ENCODE data around the gene RAPGEF3. TPM values are rescaled to one million over a fixed set of nuclear protein-coding genes. Genes with fewer than 3 reads are reported as not detected.
A peak's percentile ranks its signal among the peaks of the same experiment; 100 is the strongest.

The RAPGEF3 gene
- total RNA-seq, 1 donor from 2014 or later: 0.58 TPM

GRCh38 chr12:47740606-47741339 lies 17.9 kb downstream of the RAPGEF3 start:
- Mint-ChIP-seq H3K27ac (no peak overlapping the region), H3K4me1 (peaks cover 36% of the 10 kb centered on the region), H3K36me3 (no peaks in the 10 kb centered on the region), H3K4me3 (no peak overlapping the region), H3K9me3 (no peaks in the 10 kb centered on the region), H3K27me3 (ENCODE audit: insufficient read depth, low read depth) (peaks cover 7% of the 10 kb centered on the region)
- H3K79me2 ChIP-seq (ENCODE audit: low read depth): no peaks in the 10 kb centered on the region
- peak overlapping the region; percentile 69 for H2AFZ ChIP-seq (replicated peaks)
- no peak overlapping the region for H3K4me3 ChIP-seq
- H3K9me3 ChIP-seq (ENCODE audit: low read depth): no peaks in the 10 kb centered on the region
- no peaks in the 10 kb centered on the region for H3K27me3 ChIP-seq
- H3K36me3 ChIP-seq: no peaks in the 10 kb centered on the region
- no peak overlapping the region for H3K27ac ChIP-seq
- H3K4me1 ChIP-seq: peaks cover 22% of the 10 kb centered on the region
- H3K9ac ChIP-seq: no peak overlapping the region
- H3F3A ChIP-seq (ENCODE audit: low read depth): peaks cover 5% of the 10 kb centered on the region
- H3K4me2 ChIP-seq: peak overlapping the region; percentile 0
- TF ChIP-seq EZH2phosphoT487 (IDR thresholded peaks at IDR 0.05): no peak
- TF ChIP-seq EZH2 (IDR thresholded peaks at IDR 0.05): no peak
- DNase-seq (ENCODE audit: low spot score): no peak
- H4K20me1 ChIP-seq (ENCODE audit: low read depth): no peaks in the 10 kb centered on the region

- Histone ChIP-seq H3K9me3 (ENCODE audit: low read depth) (no peaks in the 10 kb centered on the region), H3K9ac (no peak overlapping the region), H4K20me1 (ENCODE audit: low read depth) (no peaks in the 10 kb centered on the region), H3F3A (ENCODE audit: low read depth) (peaks cover 5% of the 10 kb centered on the region), H3K4me1 (peaks cover 21% of the 10 kb centered on the region), H3K27ac (no peak overlapping the region), H3K79me2 (ENCODE audit: low read depth) (no peaks in the 10 kb centered on the region), H3K4me2 (no peak overlapping the region), H2AFZ (replicated peaks) (no peak overlapping the region), H3K4me3 (no peak overlapping the region), H3K27me3 (no peaks in the 10 kb centered on the region), H3K36me3 (no peaks in the 10 kb centered on the region)
- H3K27ac Mint-ChIP-seq: no peak overlapping the region
- H3K27me3 Mint-ChIP-seq (ENCODE audit: insufficient read depth, low read depth): peaks cover 4% of the 10 kb centered on the region
- no peak for DNase-seq (ENCODE audit: low spot score)
- H3K4me1 Mint-ChIP-seq: peaks cover 34% of the 10 kb centered on the region
- no peaks in the 10 kb centered on the region for H3K9me3 Mint-ChIP-seq
- TF ChIP-seq, protein P1, sequence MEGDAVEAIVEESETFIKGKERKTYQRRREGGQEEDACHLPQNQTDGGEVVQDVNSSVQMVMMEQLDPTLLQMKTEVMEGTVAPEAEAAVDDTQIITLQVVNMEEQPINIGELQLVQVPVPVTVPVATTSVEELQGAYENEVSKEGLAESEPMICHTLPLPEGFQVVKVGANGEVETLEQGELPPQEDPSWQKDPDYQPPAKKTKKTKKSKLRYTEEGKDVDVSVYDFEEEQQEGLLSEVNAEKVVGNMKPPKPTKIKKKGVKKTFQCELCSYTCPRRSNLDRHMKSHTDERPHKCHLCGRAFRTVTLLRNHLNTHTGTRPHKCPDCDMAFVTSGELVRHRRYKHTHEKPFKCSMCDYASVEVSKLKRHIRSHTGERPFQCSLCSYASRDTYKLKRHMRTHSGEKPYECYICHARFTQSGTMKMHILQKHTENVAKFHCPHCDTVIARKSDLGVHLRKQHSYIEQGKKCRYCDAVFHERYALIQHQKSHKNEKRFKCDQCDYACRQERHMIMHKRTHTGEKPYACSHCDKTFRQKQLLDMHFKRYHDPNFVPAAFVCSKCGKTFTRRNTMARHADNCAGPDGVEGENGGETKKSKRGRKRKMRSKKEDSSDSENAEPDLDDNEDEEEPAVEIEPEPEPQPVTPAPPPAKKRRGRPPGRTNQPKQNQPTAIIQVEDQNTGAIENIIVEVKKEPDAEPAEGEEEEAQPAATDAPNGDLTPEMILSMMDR (IDR thresholded peaks at IDR 0.05): no peak
- TF ChIP-seq EZH2 (IDR thresholded peaks at IDR 0.05) (no peak), EZH2phosphoT487 (IDR thresholded peaks at IDR 0.05) (no peak)
- H3K36me3 Mint-ChIP-seq: no peaks in the 10 kb centered on the region
- no peak overlapping the region for H3K4me3 Mint-ChIP-seq
Measured at GRCh38 chr12:47739979-47740378, 18.7 kb downstream of the RAPGEF3 start.

DNA sequence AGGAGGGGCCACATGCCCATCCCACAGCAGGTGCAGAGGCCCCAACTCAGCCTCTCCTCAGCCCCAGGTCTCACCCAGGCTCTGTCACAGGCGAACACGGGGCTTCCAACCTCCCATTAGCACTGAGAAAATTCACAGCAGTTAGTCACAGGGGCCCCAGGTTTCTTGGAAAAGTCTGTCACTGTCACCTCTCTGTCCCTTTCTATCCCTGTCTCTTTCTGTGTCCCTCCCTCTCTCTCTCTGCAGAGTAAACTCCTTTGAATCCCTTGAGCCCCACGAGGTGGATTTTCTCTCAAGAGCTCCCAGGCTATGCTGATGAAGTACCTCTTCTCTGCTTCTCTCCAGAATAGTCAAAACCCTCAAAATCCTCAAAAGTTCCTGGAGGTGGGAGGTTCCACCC lies 19.4 kb downstream of the RAPGEF3 start:
- Mint-ChIP-seq H3K27ac (peak overlapping the region; percentile 21), H3K36me3 (no peaks in the 10 kb centered on the region), H3K4me1 (peaks cover 36% of the 10 kb centered on the region), H3K27me3 (ENCODE audit: insufficient read depth, low read depth) (peaks cover 4% of the 10 kb centered on the region), H3K4me3 (no peak overlapping the region), H3K9me3 (no peaks in the 10 kb centered on the region)
- no peak overlapping the region for H3K4me2 ChIP-seq
- H3K27ac ChIP-seq: no peak overlapping the region
- H3K27me3 ChIP-seq: no peaks in the 10 kb centered on the region
- no peaks in the 10 kb centered on the region for H3K79me2 ChIP-seq (ENCODE audit: low read depth)
- H2AFZ ChIP-seq (replicated peaks): no peak overlapping the region
- TF ChIP-seq, protein P1 (IDR thresholded peaks at IDR 0.05): no peak
- TF ChIP-seq EZH2 (IDR thresholded peaks at IDR 0.05) (no peak), EZH2phosphoT487 (IDR thresholded peaks at IDR 0.05) (no peak)
- H3K9me3 ChIP-seq (ENCODE audit: low read depth): no peaks in the 10 kb centered on the region
- no peak overlapping the region for H3K4me3 ChIP-seq
- peaks cover 3% of the 10 kb centered on the region for H3F3A ChIP-seq (ENCODE audit: low read depth)
- no peak for DNase-seq (ENCODE audit: low spot score)
- no peaks in the 10 kb centered on the region for H4K20me1 ChIP-seq (ENCODE audit: low read depth)
- peaks cover 23% of the 10 kb centered on the region for H3K4me1 ChIP-seq
- H3K9ac ChIP-seq: no peak overlapping the region
- H3K36me3 ChIP-seq: no peaks in the 10 kb centered on the region

DNA sequence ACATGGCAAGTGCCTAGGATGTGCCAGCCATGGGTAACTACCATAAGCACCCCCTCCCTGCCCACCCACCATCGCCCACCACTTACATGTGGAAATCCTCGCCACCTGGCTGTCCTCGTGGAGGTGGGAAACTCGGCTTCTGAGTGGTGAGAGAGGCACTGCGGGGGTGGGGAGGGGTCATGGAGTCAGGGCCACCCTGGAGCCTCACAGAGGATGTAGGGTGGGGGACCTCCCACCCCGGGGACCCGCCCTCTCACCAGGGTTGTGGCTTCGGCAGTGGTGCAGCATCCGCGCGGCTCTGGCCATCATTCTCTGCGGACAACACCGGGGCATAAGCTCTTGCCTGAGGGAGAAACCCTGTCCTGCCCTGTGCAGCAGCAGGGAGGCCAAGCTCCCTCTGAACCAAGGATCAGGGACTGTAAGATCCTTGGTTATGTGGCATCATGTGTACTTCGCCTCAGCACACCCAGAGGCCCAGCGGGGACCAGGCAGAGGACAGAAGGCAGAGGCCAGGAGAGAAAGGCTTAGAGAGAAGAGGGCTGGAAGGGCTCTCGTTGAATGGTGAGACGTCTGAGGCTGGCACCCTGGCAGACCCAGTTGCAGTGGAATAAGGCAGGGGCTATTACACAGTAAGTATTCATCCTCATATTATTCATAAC lies 20.6 kb downstream of the RAPGEF3 start:
- H3K4me3 ChIP-seq: no peak overlapping the region
- H4K20me1 ChIP-seq (ENCODE audit: low read depth): no peaks in the 10 kb centered on the region
- Mint-ChIP-seq H3K27ac (no peak overlapping the region), H3K36me3 (no peaks in the 10 kb centered on the region), H3K27me3 (ENCODE audit: insufficient read depth, low read depth) (peaks cover 4% of the 10 kb centered on the region), H3K4me1 (peaks cover 31% of the 10 kb centered on the region), H3K4me3 (no peak overlapping the region), H3K9me3 (no peaks in the 10 kb centered on the region)
- no peaks in the 10 kb centered on the region for H3F3A ChIP-seq (ENCODE audit: low read depth)
- no peaks in the 10 kb centered on the region for H3K79me2 ChIP-seq (ENCODE audit: low read depth)
- no peak for DNase-seq (ENCODE audit: low spot score)
- H3K4me1 ChIP-seq: peaks cover 23% of the 10 kb centered on the region
- H3K4me2 ChIP-seq: no peak overlapping the region
- no peaks in the 10 kb centered on the region for H3K36me3 ChIP-seq
- no peak overlapping the region for H2AFZ ChIP-seq (replicated peaks)
- no peak for TF ChIP-seq EZH2phosphoT487 (IDR thresholded peaks at IDR 0.05)
- no peak for TF ChIP-seq EZH2 (IDR thresholded peaks at IDR 0.05)
- TF ChIP-seq, protein P1 (IDR thresholded peaks at IDR 0.05): no peak
- H3K9me3 ChIP-seq (ENCODE audit: low read depth): no peaks in the 10 kb centered on the region
- H3K9ac ChIP-seq: no peak overlapping the region
- no peak overlapping the region for H3K27ac ChIP-seq
- H3K27me3 ChIP-seq: no peaks in the 10 kb centered on the region
